Measurements from ENCODE around the gene DOCK1. TPM values are rescaled to one million over a fixed set of nuclear protein-coding genes. Genes with fewer than 3 reads are reported as not detected.

The DOCK1 gene
- total RNA-seq, 4 donors from 2014 or later = 41.1 to 62.4 (median 53.2) TPM

DNA sequence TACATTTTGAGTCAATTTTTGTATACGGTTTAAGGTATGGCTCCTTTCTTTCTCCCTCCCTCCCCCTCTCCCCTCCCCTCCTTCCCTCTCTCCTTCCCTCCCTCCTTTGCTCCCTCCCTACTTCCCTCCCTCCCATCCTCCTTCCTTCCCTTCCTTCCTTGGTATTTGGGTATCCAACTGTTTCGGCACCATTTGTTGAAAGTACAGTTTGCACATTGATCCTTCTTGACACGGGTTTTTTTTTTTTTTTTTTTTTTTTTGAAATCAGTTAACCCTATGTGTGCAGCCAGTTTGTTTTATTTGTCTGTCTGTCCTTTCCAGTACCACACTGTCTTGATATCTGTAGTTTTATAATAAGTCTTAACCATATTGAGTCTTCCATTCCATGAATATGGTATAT lies 331.0 kb downstream of the DOCK1 start:
- TF ChIP-seq, protein P1, sequence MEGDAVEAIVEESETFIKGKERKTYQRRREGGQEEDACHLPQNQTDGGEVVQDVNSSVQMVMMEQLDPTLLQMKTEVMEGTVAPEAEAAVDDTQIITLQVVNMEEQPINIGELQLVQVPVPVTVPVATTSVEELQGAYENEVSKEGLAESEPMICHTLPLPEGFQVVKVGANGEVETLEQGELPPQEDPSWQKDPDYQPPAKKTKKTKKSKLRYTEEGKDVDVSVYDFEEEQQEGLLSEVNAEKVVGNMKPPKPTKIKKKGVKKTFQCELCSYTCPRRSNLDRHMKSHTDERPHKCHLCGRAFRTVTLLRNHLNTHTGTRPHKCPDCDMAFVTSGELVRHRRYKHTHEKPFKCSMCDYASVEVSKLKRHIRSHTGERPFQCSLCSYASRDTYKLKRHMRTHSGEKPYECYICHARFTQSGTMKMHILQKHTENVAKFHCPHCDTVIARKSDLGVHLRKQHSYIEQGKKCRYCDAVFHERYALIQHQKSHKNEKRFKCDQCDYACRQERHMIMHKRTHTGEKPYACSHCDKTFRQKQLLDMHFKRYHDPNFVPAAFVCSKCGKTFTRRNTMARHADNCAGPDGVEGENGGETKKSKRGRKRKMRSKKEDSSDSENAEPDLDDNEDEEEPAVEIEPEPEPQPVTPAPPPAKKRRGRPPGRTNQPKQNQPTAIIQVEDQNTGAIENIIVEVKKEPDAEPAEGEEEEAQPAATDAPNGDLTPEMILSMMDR (IDR thresholded peaks at IDR 0.05; ENCODE audit: low read depth) = no peak

GRCh38 chr10:127242914-127243313 lies 337.7 kb downstream of the DOCK1 start:
- TF ChIP-seq, protein P1 (IDR thresholded peaks at IDR 0.05; ENCODE audit: low read depth) = no peak

DNA sequence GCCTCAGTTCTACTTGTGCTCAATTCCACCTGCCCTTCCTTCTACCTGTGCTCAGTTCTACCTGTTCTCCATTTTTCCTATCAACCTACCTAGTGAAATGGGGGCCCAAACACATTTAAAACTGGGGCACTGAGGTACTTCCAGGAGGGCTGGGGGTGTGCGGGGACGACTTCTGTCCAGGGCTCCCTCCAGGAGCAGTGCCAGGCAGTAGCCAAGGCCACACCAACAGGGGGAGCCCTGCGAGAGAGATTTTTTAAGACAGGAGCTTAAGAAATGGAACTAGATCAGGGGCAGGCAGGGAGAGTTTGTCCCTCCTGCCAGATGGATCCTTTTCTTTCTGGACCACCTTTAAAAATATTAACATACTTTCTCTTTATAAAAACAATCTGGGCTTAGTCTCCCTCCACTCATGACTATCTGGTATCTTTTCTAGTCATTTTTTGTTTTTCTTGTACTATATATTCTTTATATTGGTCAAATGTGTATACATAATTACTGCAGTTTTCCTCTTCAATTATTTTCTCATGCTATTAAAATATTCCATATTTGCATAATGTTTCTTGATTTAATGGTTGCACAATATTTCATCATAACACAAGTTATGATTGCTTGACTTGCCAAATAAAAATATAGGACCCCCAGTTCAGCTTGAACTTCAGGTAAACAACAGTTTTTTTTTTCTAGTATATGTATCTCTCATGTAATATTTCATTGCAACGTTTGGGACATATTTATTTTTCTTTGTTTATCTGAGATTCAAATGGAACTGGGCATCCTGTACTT lies 338.5 kb downstream of the DOCK1 start:
- TF ChIP-seq, protein P1 (IDR thresholded peaks at IDR 0.05; ENCODE audit: low read depth) = no peak

DNA sequence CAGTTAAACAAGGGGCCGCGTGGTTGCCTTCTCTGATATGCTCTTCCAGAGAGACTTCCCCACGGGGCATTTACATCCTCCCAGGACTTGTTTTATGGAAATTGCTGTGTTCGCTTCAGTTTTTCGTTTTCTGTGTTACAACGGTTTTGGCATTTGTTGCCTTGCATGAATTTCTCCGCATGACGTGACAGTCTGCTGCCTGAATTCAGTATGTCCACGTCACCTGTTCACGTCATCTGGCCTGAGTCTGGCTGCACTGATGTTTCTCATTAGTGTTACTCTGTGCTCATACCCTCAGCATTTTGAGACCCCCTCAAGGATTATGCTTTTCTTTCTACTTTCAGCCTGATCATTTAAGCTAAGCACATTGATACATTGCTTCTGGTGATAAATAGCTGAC lies 340.2 kb downstream of the DOCK1 start:
- TF ChIP-seq, protein P1 (IDR thresholded peaks at IDR 0.05; ENCODE audit: low read depth) = no peak

GRCh38 chr10:127250031-127250430 lies 344.8 kb downstream of the DOCK1 start:
- TF ChIP-seq, protein P1 (IDR thresholded peaks at IDR 0.05; ENCODE audit: low read depth) = no peak

DNA sequence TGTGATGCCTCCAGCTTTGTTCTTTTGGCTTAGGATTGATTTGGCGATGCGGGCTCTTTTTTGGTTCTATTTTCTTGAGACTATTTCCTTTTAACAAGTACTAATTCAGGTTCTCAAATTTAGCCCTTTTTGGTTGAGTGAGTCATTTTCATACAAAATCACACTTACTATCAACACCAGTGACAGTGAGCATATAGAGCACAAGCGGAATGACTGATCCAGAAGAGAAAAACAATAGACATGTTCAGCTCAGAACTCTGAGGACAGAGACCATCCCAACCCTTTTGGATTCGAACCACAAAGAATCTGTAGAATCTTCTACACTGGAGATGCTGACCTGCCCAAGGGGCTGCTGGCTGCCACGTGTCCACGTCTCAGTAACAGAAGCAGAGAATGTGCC lies 347.6 kb downstream of the DOCK1 start:
- TF ChIP-seq, protein P1 (IDR thresholded peaks at IDR 0.05; ENCODE audit: low read depth) = no peak

DNA sequence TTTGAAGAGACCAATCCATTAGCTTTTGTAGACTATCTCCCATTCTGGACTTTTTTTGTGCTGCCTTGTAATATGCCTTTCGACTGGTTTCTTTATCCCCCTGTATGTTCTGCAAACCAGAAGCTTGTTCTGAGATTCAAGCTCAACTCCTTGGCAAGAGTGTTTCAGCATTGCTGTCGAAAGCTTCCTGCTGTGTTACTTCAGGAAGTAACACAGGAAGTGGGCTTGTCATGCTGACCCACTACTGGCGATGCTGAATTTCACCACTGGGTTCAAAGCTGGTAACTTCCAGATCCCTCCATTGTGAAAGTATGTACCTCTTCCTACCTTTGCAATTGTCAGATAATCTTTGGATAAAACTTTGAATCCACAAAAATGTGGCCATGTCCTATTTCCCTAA lies 349.0 kb downstream of the DOCK1 start:
- TF ChIP-seq, protein P1 (IDR thresholded peaks at IDR 0.05; ENCODE audit: low read depth) = no peak
